ENCODE data around the gene PTGES2. TPM values are rescaled to one million over a fixed set of nuclear protein-coding genes. Genes with fewer than 3 reads are reported as not detected.

The PTGES2 gene
- polyA plus RNA-seq, 1 donor from 2014 or later: 55.9 TPM

- Histone ChIP-seq H3K9me2 (ENCODE audit: insufficient read depth, low read length) (no peaks in the 10 kb centered on the region), H3F3A (ENCODE audit: insufficient read depth, low read length, poor library complexity, severe bottlenecking) (no peaks in the 10 kb centered on the region), H3K79me2 (replicated peaks; ENCODE audit: insufficient read depth, low read length) (no peaks in the 10 kb centered on the region), H3K9me3 (ENCODE audit: low read length) (no peaks in the 10 kb centered on the region), H2AFZ (ENCODE audit: low read depth, low read length) (no peak overlapping the region), H3K27me3 (ENCODE audit: insufficient read depth, low read depth, low read length) (no peaks in the 10 kb centered on the region), H3K4me2 (ENCODE audit: low read length) (no peak overlapping the region), H3K27ac (ENCODE audit: low read length) (no peak overlapping the region), H4K20me1 (ENCODE audit: insufficient read depth) (no peaks in the 10 kb centered on the region), H3K36me3 (ENCODE audit: insufficient read depth, low read length) (no peaks in the 10 kb centered on the region), H3K4me3 (ENCODE audit: low read length) (no peak overlapping the region), H3K9ac (ENCODE audit: low read length) (no peak overlapping the region)
- TF ChIP-seq RAD21 (conservative IDR thresholded peaks at IDR 0.05): no peak
- no peak for TF ChIP-seq REST (IDR thresholded peaks at IDR 0.05; ENCODE audit: borderline replicate concordance)
- TF ChIP-seq MXI1 (conservative IDR thresholded peaks at IDR 0.05; ENCODE audit: poor library complexity, severe bottlenecking): no peak
- TF ChIP-seq SMC3 (conservative IDR thresholded peaks at IDR 0.05; ENCODE audit: poor library complexity): no peak
- TF ChIP-seq CTCF (IDR thresholded peaks at IDR 0.05; ENCODE audit: poor library complexity, severe bottlenecking): no peak
- TF ChIP-seq EP300 (conservative IDR thresholded peaks at IDR 0.05; ENCODE audit: poor library complexity, severe bottlenecking): no peak
- no peak for TF ChIP-seq POLR2AphosphoS5 (IDR thresholded peaks at IDR 0.05)
- no peak for TF ChIP-seq TAF1 (IDR thresholded peaks at IDR 0.05; ENCODE audit: low read depth)
- no peak for TF ChIP-seq EZH2 (IDR thresholded peaks at IDR 0.05; ENCODE audit: borderline replicate concordance, insufficient read depth, low read length, poor library complexity, severe bottlenecking)
These were observed 17.0 kb upstream of the PTGES2 start for GRCh38 chr9:128144239-128145181.

GRCh38 chr9:128143525-128144238, 16.2 kb upstream of the PTGES2 start:
- no peak overlapping the region for H3K27ac ChIP-seq (ENCODE audit: low read length)
- no peaks in the 10 kb centered on the region for H3K36me3 ChIP-seq (ENCODE audit: insufficient read depth, low read length)
- H3K9me2 ChIP-seq (ENCODE audit: insufficient read depth, low read length): no peaks in the 10 kb centered on the region
- H3K9me3 ChIP-seq (ENCODE audit: low read length): no peaks in the 10 kb centered on the region
- H4K20me1 ChIP-seq (ENCODE audit: insufficient read depth): no peaks in the 10 kb centered on the region
- no peak overlapping the region for H3K4me2 ChIP-seq (ENCODE audit: low read length)
- no peak for TF ChIP-seq RAD21 (conservative IDR thresholded peaks at IDR 0.05)
- TF ChIP-seq TAF1 (IDR thresholded peaks at IDR 0.05; ENCODE audit: low read depth): no peak
- TF ChIP-seq EZH2 (IDR thresholded peaks at IDR 0.05; ENCODE audit: borderline replicate concordance, insufficient read depth, low read length, poor library complexity, severe bottlenecking): no peak
- TF ChIP-seq CTCF (IDR thresholded peaks at IDR 0.05; ENCODE audit: poor library complexity, severe bottlenecking): no peak
- no peak for TF ChIP-seq POLR2AphosphoS5 (IDR thresholded peaks at IDR 0.05)
- TF ChIP-seq EP300 (conservative IDR thresholded peaks at IDR 0.05; ENCODE audit: poor library complexity, severe bottlenecking): no peak
- TF ChIP-seq REST (IDR thresholded peaks at IDR 0.05; ENCODE audit: borderline replicate concordance): no peak
- no peak for TF ChIP-seq SMC3 (conservative IDR thresholded peaks at IDR 0.05; ENCODE audit: poor library complexity)
- no peak for TF ChIP-seq MXI1 (conservative IDR thresholded peaks at IDR 0.05; ENCODE audit: poor library complexity, severe bottlenecking)
- H3K9ac ChIP-seq (ENCODE audit: low read length): no peak overlapping the region
- no peaks in the 10 kb centered on the region for H3K27me3 ChIP-seq (ENCODE audit: insufficient read depth, low read depth, low read length)
- H3F3A ChIP-seq (ENCODE audit: insufficient read depth, low read length, poor library complexity, severe bottlenecking): no peaks in the 10 kb centered on the region
- no peaks in the 10 kb centered on the region for H3K79me2 ChIP-seq (replicated peaks; ENCODE audit: insufficient read depth, low read length)
- H2AFZ ChIP-seq (ENCODE audit: low read depth, low read length): no peak overlapping the region
- no peak overlapping the region for H3K4me3 ChIP-seq (ENCODE audit: low read length)

All from neural cell (in vitro differentiated cells).